Anterior cingulate cortex (tissue), 58 donors: ENCODE results near the gene GOLM1.
"Not testable (repeated sequence)": the region's sequence is repeated elsewhere in the genome, so short reads cannot be mapped to it uniquely, and the experiment has no call there.

Experiments used
- DNase-seq, 58 donors: peaks; one replicate each; lab custom pipeline; 2025; lab: John Stamatoyannopoulos, UW

Gene GOLM1

DNA sequence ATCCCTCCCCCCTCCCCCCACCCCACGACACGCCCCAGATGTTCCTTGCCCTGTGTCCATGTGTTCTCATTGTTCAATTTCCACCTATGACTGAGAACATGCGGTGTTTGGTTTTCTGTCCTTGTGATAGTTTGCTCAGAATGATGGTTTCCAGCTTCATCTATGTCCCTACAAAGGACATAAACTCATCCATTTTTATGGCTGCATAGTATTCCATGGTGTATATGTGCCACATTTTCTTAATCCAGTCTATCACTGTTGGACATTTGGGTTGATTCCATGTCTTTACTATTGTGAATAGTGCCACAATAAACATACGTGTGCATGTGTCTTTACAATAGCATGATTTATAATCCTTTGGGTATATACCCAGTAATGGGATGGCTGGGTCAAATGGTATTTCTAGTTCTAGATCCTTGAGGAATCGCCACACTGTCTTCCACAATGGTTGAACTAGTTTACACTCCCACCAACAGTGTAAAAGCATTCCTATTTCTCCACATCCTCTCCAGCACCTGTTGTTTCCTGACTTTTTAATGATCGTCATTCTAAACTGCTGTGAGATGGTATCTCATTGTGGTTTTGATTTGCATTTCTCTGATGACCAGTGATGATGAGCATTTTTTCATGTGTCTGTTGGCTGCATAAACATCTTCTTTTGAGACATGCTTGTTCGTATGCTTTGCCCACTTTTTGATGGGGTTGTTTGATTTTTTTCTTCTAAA lies 51.2 kb downstream of the GOLM1 start:
- DNase-seq: not testable (repeated sequence)

DNA sequence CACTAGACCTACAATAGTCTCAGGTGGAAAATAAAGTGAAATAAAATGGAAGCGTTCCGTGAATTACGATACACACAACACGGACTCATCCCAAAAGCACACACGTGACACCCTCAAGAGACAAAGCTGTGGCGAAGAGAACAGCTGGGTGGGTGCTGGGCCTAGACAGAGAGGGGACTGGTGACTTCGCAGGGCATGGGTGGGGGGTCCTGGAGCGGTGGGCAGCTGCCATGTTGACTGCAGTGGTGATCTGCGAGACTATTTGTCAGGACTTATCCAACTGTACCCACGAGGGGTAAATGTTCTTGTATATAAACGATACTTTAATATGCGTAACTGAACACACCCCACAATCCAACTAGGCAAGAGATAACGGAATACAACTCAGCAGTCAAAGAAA lies 52.0 kb downstream of the GOLM1 start:
- no peak for DNase-seq

DNA sequence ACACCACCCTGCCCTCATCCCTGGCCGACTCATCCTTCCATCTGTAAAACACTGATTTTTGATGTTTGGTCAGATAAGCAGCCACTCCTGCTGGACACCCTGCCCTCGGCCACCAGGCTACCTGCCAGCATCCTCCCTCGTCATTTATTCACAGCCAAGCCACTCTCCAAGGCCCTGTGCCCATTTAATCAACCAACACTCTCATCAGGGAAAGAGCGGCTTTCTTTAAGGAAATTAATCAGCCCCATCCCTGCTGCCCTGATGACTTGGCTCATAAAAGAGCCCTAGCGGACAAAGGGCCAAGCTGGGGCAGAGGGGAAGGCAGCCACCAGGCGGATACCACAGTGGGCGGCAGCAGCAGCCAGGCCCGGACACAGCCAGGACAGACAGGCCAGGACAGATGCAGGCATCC lies 52.4 kb downstream of the GOLM1 start:
- peak in 2 of 58 donors; percentile 10 to 20 for DNase-seq

DNA sequence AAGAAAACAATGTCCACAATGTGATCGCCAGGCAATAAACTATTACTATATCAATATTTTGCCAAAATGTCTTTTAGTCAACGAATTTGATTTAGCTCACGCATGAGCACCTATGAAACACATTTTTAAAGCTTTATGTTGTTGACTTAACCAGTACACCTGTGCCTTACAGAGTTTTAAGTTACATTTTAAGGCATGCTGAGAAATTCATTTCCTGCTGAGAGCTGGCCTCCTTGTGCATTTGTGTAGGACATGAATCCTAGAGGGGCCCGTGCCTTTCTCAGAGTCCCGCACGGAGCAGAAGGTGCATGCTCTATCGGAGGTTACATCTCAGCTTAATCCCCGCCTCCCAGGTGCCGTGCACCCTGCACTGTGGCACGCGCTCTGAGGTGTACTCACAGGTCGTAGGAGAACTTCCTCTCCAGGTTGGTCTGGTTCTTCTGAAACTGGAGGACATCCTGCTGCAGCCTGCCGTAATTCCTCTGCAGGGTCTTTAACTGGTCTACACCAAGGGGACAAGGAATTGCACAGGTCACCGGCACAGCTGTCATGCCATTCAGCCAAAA lies 53.2 kb downstream of the GOLM1 start:
- no peak for DNase-seq

DNA sequence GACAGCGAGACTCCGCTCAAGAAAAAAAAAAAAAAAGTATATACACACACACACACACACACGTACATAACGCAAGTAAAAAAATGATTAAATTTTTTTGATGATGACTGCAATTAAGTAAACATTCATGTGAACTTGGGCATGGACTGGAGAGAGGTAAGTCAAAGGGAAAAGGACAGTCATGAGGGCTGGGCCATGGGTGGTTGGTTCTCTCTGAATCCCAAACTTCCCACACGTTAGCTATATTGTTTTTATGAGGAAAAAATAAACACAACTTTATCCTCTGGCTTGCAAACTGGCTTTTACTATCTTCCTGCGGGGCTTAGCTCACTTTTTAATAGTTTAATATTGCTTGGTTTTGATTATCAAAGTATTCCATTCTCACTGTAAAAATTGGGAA lies 53.7 kb downstream of the GOLM1 start:
- DNase-seq: no peak

DNA sequence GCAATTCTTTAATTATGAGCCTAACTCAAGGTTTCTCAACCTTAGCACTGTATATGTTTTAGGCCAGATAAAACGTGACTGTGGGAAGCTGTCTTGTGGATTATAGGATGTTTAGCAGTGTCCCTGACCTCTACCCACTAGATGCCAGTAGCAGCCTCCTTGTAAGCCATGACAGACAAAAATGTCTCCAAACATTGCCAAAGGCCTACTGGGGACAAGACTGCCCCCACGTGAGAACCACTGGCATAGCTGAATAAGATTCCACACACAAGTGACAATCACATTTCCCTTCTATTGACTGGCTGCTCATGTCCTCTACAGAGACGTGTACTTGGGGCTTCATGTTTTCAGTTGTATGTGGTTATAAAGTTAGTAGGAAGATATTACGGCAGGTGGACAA lies 55.4 kb downstream of the GOLM1 start:
- DNase-seq: no peak

DNA sequence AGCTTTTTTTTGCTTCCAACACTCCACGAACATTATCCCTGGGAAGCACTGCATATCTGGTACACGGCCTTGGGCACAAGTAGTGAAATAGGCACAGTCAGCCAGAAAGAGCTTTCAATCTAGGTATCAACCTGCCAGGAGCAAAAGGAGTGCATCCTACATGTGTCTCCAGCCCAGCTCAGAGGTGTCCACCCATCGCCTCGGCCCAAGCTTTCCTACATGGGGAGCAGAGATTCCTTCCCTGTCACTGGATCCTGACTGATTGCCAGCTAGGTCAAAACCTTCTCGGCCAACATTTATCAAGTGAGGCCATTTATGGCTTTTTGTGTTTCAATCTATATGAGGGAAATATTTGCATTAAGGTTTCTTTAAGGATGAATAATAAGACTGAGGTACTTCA lies 55.8 kb downstream of the GOLM1 start:
- no peak for DNase-seq

DNA sequence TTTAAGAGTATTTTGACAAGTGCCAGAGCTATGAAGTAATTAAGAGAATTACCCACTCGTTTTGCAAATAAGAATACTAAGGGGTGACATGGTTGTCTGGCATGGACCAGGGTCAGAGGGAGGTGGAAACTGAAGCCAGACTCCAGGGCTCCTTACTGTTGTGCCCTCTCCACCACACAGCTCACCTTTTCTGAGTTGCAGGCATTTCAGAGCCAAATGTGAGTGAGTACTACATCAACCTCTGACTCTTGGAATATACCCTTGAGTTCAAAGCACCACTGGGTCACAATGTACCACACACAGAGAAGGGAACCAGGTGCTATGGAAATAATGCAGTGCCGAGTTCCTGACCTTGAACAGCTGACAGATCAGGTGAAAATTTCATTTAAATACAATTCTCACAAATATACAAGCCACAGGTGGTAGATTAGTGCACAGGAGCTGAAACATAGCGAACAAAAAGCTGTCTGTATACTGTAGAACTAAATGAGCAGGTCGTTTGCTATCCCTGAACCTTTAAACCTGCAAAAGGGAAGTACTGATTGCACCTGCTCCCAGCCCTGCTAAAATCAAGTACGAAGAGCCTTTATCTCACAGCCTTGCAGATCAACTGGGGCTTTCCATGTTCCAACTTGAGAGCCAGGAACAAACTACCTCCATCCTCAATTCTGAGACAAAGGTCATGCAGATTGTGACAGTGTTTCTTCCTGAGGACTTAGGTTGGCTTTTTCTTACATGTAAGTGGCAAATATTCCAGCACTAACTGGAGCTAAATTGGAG lies 57.0 kb downstream of the GOLM1 start:
- no peak for DNase-seq

DNA sequence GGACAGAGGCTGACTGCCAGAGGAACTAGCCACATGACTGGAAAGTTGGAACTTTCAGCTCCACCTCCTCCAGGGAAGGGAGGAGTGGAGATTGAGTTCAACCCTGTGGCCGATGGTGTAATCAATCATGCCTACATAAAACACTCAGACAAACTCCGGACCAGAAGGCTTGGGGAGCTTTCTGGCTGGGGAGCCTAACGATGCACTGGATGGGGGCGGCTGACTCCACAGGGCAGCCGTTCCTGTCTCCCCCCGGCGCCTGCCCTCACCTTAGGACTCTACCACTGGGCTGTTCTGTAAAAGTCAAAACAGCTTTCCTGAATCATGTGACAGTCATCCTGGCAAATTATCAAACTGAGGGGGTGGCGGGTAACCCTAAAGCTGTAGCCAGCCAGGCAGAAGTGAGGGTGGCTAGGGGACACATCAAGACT lies 58.0 kb downstream of the GOLM1 start:
- DNase-seq: no peak

DNA sequence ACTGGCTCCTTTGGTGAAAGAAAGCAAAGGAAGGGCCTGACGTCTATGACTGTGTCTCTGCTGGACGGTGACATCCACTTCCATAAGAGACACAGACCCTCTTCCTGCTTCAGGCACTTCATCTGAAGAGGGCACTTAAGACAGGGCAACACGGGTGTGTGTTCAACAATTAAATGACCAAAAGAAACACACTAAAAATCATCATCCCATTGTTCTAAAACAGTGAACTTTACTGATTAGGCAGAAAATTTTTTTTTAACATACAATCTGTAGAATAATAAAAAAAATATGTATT lies 58.5 kb downstream of the GOLM1 start:
- DNase-seq: no peak

DNA sequence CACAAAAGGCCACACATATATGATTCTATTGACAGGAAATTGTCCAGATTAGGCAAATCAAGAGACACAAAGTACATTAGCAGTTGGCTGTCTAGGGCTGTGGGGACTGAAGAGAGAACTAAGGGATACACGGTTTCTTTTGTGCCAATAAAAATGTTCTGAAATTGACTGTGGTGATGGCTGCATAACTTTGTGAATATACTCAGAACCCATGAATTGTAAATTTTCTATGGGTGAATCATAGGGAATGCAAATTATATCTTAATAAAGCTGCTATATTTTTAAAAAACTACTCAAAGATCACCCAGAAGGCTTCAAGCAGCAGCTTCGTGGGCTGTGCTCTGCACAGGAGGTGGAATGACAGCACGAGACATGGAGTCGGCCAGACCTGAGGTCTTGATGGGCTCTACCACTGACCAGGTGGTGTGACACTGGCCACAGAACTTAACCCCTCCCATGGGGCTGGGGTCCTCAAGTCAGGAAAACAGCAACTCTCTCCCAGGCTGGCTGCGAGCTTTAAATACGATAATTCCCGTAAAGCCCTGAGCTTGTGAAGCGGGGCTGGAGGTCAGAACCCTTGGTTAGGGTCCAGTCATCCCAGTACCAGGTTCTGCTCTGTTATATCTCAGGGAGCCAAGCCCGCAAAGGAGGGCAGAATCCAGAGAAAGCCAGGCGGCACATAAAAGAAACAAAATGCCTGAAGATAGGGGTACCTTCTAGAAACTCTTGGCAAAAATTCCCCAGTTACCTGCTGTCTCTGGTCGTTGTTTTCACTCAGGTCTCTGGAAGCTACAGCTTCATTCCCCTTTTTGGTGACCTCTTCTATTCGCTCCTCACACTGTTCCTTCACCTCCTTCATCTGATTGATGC lies 59.1 kb downstream of the GOLM1 start:
- no peak for DNase-seq

DNA sequence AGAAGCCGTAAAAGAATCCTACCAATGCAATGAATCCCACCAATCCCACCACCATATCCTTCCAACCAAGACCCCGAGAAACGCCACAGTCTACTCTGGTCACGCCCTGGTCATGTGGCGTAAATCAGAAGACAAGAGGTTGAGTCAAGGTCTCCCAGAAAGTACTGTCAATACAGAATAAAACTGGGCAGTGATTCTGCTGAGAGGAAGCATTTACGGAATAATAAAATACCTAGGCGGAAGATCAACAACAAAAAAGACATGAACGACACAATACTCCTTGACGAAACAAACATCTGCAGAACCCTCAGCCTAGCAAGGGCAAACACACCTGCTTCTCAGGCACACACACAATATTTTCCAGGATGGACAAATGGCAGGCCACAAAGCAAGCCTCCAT lies 62.8 kb downstream of the GOLM1 start:
- DNase-seq: no peak

DNA sequence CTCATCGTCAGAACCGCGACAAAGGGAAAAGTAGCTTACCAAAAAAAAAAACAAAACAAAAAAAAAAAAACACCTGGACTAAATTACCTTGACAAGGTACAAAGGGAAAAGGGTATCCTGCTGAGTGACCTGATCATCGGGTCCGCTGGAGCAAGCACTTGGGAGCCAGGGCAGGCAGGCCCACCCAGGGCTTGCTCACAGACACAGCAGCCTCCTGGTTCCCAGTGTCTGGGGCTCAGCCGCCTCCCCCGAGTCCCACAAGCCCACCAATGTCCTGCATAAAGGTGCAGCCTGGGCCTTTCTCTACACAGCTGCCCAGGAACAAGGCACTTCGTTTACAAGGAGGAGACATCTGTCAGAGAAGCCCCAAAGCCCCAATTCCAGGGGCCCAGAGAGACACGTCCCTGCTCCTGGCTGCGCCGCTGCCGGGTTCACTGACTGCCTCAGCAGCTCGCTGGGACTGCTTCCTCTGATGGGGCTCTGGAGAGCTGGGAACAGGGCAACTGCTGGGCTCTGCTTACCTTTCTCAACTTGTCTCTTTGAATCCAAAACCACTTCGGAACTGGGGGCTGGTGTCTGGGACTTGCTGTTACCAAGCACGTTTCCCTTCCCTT lies 63.4 kb downstream of the GOLM1 start:
- DNase-seq: no peak

DNA sequence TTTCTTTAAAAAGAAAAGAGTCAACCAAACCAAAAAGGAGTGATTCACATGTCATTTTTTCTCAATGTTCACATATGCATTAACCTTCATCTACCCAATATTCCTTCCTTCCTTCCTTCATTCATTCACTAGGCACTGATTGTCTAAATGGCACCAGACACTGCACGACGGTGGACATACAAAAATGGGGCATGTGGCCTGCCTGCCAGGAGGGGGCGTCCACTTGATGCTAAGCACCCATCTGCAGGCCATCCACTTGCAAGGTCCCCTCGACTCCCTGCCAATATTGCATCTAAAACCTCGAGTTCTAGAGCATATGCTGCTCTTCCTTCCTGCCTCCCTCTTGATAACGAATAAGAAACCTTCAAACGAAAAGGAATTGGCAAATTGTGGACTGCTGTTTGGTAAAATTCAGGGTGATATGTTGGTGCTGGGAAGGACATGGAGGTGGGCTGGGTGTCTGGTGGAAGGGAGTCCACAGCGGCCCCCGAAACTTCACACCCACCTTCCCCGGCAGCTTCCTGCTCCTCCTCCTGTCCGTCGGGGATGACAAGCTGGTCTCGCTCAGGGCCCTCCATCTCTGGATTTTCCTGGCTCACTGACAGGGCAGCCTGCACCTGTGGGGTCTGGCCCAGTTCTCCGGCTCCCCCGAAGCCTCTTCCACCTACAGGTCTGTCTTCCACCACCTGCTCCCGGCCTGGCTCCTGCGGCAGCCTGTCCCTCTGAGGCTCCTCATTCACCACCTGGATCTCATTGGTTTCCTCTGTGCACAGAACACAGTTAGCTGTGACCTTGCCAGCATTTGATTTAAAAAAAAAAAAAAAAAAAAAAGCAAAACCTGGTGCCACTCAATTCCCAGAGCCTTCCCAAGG lies 64.3 kb downstream of the GOLM1 start:
- DNase-seq: peak in 13 of 58 donors; percentile 7 to 36 (median 17)

DNA sequence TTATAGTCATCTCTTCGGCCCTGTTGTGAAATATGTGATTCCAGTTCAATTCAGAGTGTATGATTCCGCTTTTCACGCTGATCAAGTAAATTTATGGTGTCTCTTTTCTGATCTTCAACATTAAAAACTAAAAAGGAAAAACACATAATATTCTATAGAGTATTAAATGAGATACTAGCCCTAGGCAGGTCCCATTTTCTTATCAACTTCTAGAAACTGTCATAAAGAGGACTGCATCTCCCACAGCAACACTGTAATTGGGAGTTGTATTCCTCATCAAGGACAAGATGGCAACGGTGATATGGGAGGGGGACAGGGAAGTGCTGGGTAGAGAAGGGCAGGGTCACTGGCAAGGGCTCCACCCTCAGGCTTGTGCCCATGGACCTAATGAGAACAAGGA lies 71.6 kb downstream of the GOLM1 start:
- no peak for DNase-seq

DNA sequence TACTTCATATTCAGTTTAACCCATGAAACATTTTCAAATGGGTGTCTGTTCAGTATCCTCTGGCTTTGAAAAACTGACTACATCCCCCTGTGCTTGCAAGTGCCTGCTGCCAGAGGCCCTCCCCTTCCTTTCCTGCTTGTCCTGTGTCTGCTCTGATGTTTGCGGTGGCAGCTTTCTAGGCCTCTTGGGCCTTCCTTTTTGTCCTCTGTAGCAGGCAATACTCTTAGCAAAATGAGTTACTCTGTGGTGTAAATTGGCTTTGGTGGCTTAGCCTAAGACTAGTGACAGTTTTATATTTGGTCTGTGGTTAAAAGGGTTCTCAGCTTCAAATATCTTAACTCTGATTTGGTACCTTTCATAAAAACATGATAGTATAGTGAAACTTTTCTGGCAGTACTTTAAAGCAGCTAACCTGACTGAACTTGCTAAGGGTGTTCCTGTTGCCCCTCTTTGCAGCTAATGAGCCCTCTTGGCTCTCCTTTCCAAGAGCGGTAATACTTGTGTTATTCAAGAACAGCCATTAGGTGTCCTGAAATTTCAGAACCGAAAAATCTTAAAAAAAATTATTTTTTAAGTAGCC lies 76.6 kb downstream of the GOLM1 start:
- DNase-seq: no peak

DNA sequence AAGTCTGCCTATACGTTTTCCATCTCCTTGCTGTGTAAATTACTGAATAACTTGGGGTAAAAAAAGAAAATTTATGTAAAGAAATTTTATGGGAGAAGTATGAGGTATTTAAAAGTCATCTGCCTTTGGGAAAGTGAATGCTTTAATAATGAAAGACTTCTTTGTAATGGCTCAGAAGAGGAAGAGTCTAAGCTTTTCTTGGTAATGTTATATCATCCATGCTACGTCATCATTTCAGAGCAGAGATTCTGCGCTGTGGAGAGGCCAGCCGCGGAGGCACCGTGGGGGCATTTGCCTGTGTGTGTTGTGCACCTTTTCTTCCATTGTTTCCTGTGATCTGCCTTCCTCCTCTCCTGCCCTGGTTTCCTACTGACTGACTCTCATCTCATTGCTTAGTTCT lies 78.2 kb downstream of the GOLM1 start:
- peak in 1 of 58 donors; percentile 18 for DNase-seq

DNA sequence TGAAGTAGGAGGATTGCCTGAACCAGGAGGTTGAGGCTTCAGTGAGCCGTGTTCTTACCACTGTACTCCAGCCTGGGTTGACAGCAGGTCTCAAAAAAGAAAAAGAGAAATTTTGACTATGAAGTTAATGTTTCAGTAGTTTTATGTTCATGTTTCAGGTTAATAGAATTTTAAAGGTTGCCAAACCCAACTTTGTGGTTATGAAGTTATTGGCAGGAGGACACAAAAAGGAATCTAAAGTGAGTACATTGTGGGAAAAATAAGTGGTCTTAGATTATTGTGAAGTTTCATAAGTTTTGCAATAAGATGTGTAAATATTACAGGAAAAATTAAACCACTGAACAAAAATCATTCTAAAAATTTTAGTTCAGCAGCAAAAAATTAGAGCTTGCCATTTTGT lies 78.6 kb downstream of the GOLM1 start:
- no peak for DNase-seq

DNA sequence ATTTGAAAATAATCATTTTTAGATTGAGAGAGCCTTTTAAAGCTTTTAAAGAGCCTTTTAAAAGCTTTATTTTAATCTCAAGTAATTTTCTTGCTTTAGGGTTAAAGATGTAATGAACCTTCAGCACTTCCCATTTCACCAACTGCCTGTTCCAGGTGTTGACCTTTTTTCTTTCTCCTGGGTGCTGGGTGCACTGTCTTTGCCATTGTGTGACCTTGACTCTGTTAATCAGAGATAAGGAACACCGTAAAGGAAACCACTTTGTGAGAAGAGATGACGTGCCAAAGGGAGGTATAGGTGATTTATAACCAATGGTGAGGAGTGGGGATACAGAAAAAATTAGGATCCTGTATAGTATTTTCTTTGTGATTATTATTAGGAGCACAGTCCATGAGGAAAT lies 90.2 kb downstream of the GOLM1 start:
- no peak for DNase-seq
